GM12892 (cell line): Measurements from ENCODE around the gene RNF6.

Experiments
- POLR2A ChIP-seq: IDR thresholded peaks from 2 replicates; pipeline ENCODE4 v1.6.1; 2011; ENCODE audit warnings: low read depth, low read length, control low read depth
- TAF1 ChIP-seq: IDR thresholded peaks from 2 replicates; pipeline ENCODE4 v1.6.1; 2011; ENCODE audit warnings: low read depth, mild to moderate bottlenecking, control low read depth, low read length, borderline replicate concordance

DNA sequence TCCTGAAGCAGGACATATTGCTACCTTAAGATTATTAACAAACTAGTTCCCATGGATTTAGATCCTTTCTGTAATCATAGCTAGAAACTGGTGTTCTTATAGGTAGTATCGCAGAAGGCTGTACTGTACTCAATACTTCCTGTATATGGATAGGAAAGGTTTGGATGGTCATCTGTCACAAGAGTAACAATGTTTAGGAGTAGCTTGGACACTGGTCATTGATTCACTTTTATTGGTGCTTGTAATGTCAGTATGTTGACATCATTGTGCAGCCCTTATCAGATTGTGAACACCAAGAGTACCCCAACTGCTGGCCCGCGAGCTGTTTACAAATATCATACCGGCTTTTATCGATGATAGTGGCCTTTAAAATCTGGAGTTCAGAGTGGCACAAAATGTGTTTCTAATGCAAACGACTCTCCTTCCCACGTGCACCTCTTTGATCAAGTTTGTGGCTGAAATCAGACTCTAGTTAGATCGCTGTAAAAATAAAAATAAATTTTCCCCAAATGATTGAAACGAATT, 31.2 kb upstream of the RNF6 start:
- no peak for TF ChIP-seq TAF1
- no peak for TF ChIP-seq POLR2A
